Small intestine (tissue), 7 donors: ENCODE results near the gene ADAMTS2. TPM values are rescaled to one million over a fixed set of nuclear protein-coding genes. Genes with fewer than 3 reads are reported as not detected.

ENCODE experiments used
- DNase-seq, 2 donors: peaks; one replicate each; pipeline versions ENCODE4 v3.0.0 to v3.0.0-alpha.2; 2013
- FAIRE-seq: peaks from 2 replicates; lab custom pipeline; 2012; peaks lifted over from hg19 to GRCh38; lab: Jason Lieb, UNC
- H3K27ac ChIP-seq, 3 donors: one replicate each; pipeline ENCODE4 v1.5.1; 2013; ENCODE audit warnings: low read length in 2 of 3, mild to moderate bottlenecking in 2 of 3, control low read depth in 1 of 3, inconsistent platforms in 1 of 3, low read depth in 1 of 3, moderate library complexity in 1 of 3
- H3K27me3 ChIP-seq, 3 donors: one replicate each; pipeline ENCODE4 v1.6.1; 2013; ENCODE audit warnings: low read length in 3 of 3, inconsistent platforms in 1 of 3; ENCODE audit not compliant: control insufficient read depth in 3 of 3, insufficient read depth in 3 of 3
- H3K36me3 ChIP-seq, 3 donors: one replicate each; pipeline ENCODE4 v1.6.1; 2013; ENCODE audit warnings: low read length in 3 of 3, inconsistent platforms in 1 of 3, low read depth in 1 of 3, mild to moderate bottlenecking in 1 of 3, moderate library complexity in 1 of 3; ENCODE audit not compliant: control insufficient read depth in 3 of 3, insufficient read depth in 2 of 3
- H3K4me1 ChIP-seq, 3 donors: one replicate each; pipeline ENCODE4 v1.6.1; 2013; ENCODE audit warnings: low read length in 2 of 3, inconsistent platforms in 1 of 3, low read depth in 1 of 3, mild to moderate bottlenecking in 1 of 3, moderate library complexity in 1 of 3; ENCODE audit not compliant: control insufficient read depth in 3 of 3, insufficient read depth in 2 of 3
- H3K4me3 ChIP-seq, 3 donors: one replicate each; pipeline ENCODE4 v1.5.1; 2013; ENCODE audit warnings: low read length in 3 of 3, control low read depth in 1 of 3, inconsistent platforms in 1 of 3, low read depth in 1 of 3, mild to moderate bottlenecking in 1 of 3, moderate library complexity in 1 of 3
- H3K9me3 ChIP-seq, 2 donors: one replicate each; pipeline ENCODE4 v1.6.1; 2013; ENCODE audit warnings: low read depth in 1 of 2, low read length in 1 of 2; ENCODE audit not compliant: control insufficient read depth in 2 of 2, insufficient read depth in 1 of 2
- WGBS, 3 donors: extraction: QIAGEN DNeasy Blood & Tissue Kit; methylation state at CpG; one replicate each; pipeline ENCODE4 v1.1.7; 2013; 5-methylcytosine and 5-hydroxymethylcytosine counted together
- polyA plus RNA-seq, 4 donors: library from polyadenylated mRNA; stranded (reverse) in 3 of 4; unstranded in 1 of 4; fragments of 200-250 nt in 3 of 4; fragments of 120-200 nt in 1 of 4; gene quantifications; one replicate each; pipeline versions ENCODE4 v1.2.1 to v1.2.3, GENCODE V29; 2013
- donor health status: healthy with polysubstance abuse.
- donor health status: control.
- donor health status: control.
- donor health status: Bipolar disorder and iron deficiency.
- donor health status: healthy.

Gene ADAMTS2
- polyA plus RNA-seq, 4 donors: 0.22 to 6.3 (median 2.4) TPM

DNA sequence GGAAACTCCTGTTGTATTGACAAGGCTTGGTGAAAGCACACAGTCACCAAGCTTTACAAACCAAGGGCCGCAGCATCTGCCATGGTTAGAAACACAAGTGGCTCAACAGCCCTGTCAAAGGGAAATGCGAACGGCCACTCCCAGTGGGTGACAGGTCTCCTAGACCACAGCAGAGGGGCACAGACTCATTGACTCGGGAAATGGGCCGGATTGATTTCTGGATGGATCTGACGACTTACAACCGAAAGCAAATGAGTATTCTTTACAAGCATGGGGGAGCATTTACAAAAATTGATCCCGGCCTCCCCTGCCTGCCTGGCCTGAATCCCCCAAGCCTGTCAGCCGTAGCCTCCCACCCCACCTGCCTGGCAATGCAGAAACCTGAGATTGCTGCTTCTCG, 48.2 kb downstream of the ADAMTS2 start:
- Histone ChIP-seq H3K9me3 (peaks cover 0 to 7% of the 10 kb centered on the region in 2 donors), H3K27ac (no peak overlapping the region), H3K4me1 (no peaks in the 10 kb centered on the region), H3K4me3 (no peak overlapping the region), H3K27me3 (no peaks in the 10 kb centered on the region), H3K36me3 (no peaks in the 10 kb centered on the region)
- no peak for FAIRE-seq
- 84 to 91% (median 85%) methylated on average over 10 of the region's 10 CpGs for WGBS, 3 donors
- DNase-seq: no peak

DNA sequence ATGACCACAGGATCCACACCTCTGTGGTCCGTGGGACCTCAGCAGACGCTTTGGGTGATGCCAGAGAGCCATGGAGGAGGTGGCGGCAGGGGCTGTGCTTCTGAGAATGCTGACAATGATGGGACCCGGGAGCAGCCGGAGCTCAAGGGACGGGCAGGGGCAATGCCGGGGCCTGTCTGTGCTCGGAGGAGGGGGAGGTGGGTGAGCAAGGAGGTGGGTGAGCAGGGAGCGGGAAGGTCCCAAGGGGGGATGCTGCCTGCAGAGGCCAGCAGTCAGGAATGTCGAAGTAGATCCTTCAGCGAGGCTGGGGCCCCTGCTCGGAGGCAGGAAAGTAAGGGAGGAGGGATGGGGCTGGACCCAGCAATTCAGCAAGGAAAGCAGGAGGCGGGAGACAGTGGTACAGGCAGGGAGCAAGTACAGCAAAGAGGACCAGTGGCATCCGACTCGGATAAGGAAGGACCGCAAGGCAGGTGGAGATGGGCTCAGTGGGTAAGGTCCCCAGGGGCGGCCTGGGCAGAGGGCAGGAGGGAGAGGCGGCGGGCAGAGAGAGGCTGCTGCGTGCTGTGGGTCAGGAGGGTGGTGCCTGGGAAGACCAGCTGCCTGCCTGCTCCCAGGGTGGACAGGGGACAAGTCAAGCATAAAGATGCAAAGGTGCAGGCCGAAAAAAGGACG, 49.0 kb downstream of the ADAMTS2 start:
- WGBS, 3 donors: 74 to 89% (median 84%) methylated on average over 22 of the region's 22 CpGs
- no peaks in the 10 kb centered on the region for H3K4me1 ChIP-seq

DNA sequence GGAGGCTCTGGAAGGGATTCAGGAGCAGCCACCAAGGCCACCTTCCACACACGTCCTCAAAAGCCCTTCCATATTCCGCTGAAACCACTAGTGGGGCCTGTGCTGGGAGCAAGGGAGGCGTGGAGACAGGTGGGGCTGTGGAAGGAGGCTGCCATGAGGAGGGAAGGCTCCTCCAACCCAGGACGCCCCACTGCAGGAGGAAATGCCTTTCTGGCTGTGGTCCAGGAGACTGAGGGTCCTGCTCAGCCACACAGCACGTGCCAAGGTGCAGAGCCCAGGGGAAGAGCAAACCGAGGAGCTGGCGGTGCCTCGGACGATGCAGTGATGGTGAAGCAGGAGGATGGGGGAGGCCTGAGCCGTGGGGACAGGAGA, 49.5 kb downstream of the ADAMTS2 start:
- Histone ChIP-seq H3K27me3 (no peaks in the 10 kb centered on the region), H3K4me3 (no peak overlapping the region), H3K4me1 (no peaks in the 10 kb centered on the region), H3K9me3 (peaks cover 0 to 7% of the 10 kb centered on the region in 2 donors), H3K27ac (no peak overlapping the region), H3K36me3 (no peaks in the 10 kb centered on the region)
- DNase-seq: no peak
- no peak for FAIRE-seq
- WGBS, 3 donors: 60 to 70% (median 66%) methylated on average over 9 to 10 of the region's 10 CpGs

More for the DNA sequence above, 49.0 kb downstream of the ADAMTS2 start:
- no peak overlapping the region for H3K27ac ChIP-seq
- FAIRE-seq (no peak), DNase-seq (no peak)
- H3K36me3 ChIP-seq: no peaks in the 10 kb centered on the region
- no peaks in the 10 kb centered on the region for H3K27me3 ChIP-seq
- peaks cover 0 to 7% of the 10 kb centered on the region in 2 donors for H3K9me3 ChIP-seq
- H3K4me3 ChIP-seq: no peak overlapping the region

DNA sequence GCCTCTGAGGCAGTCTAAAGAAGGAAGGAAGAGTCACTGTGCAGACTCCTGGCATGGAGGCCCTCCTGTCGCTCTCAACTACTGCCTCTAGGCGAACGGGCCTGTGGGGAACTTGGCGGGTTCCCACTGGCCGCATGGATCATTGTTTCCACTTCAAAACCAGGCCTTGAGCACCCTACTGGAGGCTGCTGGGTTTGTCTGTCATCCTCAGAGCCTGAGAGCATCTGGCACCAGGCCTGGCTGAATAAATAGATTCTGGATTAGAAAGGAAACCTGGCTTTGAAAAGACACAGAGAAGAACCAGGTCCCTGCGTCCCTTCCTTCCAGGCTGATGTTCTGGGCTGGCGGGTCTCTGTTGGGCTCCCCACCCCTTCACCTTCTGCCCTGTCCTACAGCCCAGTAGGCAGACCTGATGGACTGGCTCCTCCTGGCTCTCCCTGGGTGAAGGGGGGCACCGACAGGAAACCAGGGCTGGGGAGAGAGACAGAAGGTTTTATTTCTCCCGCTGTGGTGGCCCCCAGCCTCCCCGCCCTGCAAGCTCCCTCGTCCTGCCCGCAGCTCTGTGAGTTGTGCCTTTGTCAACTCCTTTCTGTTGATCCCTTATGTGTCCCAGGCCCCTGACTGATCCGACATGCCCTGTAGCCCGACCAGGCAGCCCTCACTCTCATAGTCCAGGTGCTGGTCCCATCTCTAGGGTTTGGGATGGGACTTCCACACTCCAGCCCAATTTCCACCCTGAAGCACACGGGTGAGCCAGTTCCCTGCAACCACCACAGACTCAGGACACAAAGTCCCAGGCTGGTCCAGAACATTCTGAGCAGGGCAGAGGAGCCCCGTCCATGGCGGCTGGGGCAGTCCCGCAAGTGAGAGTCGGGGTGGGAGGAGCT, 50.1 kb downstream of the ADAMTS2 start:
- no peak overlapping the region for H3K4me3 ChIP-seq
- H3K4me1 ChIP-seq: no peaks in the 10 kb centered on the region
- no peak for FAIRE-seq
- WGBS, 3 donors: 70 to 77% (median 75%) methylated on average over 19 of the region's 19 CpGs
- no peak for DNase-seq
- no peaks in the 10 kb centered on the region for H3K27me3 ChIP-seq
- no peaks in the 10 kb centered on the region for H3K36me3 ChIP-seq
- H3K9me3 ChIP-seq: peaks cover 0 to 7% of the 10 kb centered on the region in 2 donors
- peak overlapping the region in 1 of 3 donors; percentile 17 for H3K27ac ChIP-seq

DNA sequence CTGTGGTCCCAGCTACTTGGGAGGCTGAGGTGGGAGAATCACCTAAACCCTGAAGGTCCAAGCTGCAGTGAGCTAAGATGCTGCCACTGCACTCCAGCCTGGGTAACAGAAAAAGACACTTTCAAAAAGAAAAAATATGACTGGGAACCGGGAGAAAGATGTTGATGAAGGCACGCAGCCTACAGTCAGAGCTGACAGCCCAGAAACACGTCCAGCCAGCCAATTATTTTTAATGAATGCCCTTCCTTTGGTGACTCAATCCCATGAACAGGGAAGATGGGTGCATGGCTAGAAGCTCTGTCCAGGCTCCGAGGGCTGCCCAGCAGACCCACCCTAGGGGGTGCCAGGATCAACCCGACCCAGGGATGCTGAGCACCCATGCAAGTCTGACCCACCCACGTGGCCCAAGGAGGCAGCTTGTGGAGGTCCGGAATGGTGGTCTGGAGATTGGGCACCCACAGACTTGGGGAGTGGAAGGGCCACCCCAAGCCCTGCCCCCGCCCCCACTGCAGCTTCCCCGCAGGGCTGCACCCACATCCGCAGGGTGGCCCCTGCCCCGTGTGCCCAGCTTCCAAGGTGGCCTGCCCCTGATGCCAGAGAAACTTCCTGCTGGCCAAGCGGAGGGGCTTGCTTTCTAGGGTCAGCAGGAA, 51.0 kb downstream of the ADAMTS2 start:
- Histone ChIP-seq H3K9me3 (peaks cover 0 to 5% of the 10 kb centered on the region in 2 donors), H3K36me3 (no peaks in the 10 kb centered on the region), H3K4me1 (no peaks in the 10 kb centered on the region), H3K27me3 (no peaks in the 10 kb centered on the region), H3K4me3 (no peak overlapping the region), H3K27ac (no peak overlapping the region)
- FAIRE-seq (no peak), DNase-seq (no peak)
- WGBS, 3 donors: 82 to 84% (median 83%) methylated on average over 11 to 12 of the region's 12 CpGs

DNA sequence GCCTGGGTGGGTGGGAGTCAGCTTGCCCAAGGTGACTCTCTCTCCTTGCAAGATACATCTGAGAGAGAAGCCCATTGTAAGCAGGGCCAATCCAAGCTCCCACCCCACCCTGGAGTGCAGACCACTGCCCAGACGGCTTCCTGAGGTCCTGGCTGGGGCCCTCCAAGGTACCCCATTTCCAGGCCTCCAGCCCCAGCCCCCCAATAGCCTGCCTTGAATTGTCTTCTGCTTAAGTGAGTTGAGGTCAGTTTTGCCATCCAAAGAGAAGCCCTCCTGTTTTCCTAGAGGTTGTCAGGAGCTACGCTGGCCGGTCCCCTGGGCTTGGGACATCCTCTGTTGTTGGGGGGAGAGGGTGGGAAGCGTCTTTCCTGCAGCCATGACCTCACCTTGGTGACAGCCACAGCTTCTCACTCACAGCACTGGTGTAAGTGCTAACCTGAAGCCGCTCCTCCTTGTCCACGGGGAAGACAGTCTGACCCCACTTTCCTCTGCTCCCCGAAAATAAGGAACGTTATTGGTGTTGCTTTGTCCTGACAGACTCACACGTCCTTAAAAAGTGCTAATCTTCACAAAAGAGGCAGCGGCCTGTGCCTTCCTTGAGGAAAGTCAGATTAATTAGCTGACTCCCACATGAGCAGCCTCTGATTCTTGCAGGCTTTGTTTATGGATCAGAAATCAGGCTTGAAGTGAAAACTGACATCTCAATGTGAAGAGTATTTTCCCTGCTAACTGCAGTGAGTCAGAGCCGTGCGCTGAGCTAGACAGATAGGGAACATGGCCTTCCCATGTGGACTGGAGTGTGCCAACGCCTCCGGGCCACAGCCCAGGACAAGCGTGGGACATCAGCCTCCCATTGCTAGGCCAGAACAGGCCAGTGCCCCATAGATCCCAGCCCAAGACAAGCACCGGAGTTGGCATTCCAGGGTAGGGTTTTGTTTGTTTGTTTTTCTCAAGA, 52.3 kb downstream of the ADAMTS2 start:
- H3K27me3 ChIP-seq: no peaks in the 10 kb centered on the region
- no peak for FAIRE-seq
- no peak for DNase-seq

DNA sequence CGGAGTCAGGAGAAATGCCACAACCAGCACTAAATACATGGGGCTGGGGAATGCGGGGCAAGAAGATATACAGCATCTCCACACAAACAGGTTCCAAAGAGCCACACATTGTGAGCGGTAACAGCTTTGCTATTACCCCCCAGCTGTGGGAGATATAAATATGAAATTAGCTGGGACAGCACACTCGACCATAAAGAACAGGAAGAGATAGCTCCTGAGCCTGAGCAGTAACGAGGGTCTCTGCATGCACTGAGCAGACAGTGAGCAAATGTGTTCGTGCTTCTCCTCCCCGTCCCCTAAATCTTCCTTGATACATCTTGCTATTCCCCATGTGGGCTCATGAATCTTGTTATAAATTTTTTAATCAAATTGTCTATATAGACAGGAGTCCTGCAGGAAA, 53.1 kb downstream of the ADAMTS2 start:
- Histone ChIP-seq H3K27ac (no peak overlapping the region), H3K4me3 (no peak overlapping the region), H3K27me3 (no peaks in the 10 kb centered on the region), H3K9me3 (no peaks in the 10 kb centered on the region), H3K4me1 (no peaks in the 10 kb centered on the region), H3K36me3 (no peaks in the 10 kb centered on the region)
- 71 to 83% (median 79%) methylated on average over 7 of the region's 7 CpGs for WGBS, 3 donors
- no peak for DNase-seq
- no peak for FAIRE-seq

More for the DNA sequence above, 52.3 kb downstream of the ADAMTS2 start:
- H3K36me3 ChIP-seq: no peaks in the 10 kb centered on the region
- H3K4me3 ChIP-seq: no peak overlapping the region
- no peaks in the 10 kb centered on the region for H3K9me3 ChIP-seq
- H3K4me1 ChIP-seq: no peaks in the 10 kb centered on the region
- WGBS, 3 donors: 73 to 80% (median 73%) methylated on average over 16 of the region's 16 CpGs
- H3K27ac ChIP-seq: no peak overlapping the region
